GM10266 (cell line): ENCODE measurements around the gene MED28.

Source experiments
- DNase-seq: peaks from one replicate; pipeline ENCODE4 v3.0.0; 2012; ENCODE audit errors: extremely low spot score
- TF ChIP-seq, protein P1 (sequence below): IDR thresholded peaks from 2 replicates; pipeline ENCODE4 v1.5.1; 2012; ENCODE audit warnings: mild to moderate bottlenecking, low read depth; ENCODE audit not compliant: control insufficient read depth, insufficient read depth; ENCODE audit errors: missing control alignments

Gene MED28

DNA sequence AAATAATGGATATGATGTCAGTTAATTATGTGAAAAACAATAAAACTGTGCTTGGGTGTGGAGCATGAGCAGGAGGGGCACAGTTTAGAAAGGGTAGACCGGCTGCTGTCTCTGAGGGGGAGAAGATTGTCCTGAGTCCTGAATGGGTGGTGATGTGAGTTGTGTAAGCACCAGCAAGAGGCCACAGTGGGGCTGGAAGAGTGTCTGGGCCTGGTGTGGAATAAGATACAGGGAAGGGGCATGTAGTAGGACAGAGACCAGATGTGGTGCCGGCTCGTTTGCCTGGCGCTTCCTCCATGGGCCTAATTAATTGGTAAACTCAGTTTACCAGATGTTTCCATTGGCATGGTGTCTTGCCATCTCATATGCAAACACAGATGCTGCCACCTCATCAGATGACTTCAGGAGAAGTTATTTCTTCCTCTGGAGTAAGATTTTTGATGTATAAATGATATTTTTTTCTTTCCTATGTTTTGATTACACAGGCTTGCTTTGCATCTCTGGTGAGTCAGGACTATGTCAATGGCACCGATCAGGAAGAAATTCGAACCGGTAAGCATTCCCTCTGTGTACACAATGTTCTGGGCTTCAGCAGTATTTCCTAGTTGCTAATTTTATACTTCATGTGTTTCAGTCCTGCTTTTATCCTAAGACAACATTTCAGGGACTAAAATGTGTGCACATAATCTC, 5.1 kb downstream of the MED28 start:
- TF ChIP-seq, protein P1, sequence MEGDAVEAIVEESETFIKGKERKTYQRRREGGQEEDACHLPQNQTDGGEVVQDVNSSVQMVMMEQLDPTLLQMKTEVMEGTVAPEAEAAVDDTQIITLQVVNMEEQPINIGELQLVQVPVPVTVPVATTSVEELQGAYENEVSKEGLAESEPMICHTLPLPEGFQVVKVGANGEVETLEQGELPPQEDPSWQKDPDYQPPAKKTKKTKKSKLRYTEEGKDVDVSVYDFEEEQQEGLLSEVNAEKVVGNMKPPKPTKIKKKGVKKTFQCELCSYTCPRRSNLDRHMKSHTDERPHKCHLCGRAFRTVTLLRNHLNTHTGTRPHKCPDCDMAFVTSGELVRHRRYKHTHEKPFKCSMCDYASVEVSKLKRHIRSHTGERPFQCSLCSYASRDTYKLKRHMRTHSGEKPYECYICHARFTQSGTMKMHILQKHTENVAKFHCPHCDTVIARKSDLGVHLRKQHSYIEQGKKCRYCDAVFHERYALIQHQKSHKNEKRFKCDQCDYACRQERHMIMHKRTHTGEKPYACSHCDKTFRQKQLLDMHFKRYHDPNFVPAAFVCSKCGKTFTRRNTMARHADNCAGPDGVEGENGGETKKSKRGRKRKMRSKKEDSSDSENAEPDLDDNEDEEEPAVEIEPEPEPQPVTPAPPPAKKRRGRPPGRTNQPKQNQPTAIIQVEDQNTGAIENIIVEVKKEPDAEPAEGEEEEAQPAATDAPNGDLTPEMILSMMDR, result no peak

GRCh38 chr4:17623451-17624001, 9.1 kb downstream of the MED28 start:
- no peak for DNase-seq

More for the DNA sequence above, 5.1 kb downstream of the MED28 start:
- DNase-seq, result no peak

GRCh38 chr4:17624821-17625220, 10.4 kb downstream of the MED28 start:
- TF ChIP-seq, protein P1, result no peak
- no peak for DNase-seq

More at GRCh38 chr4:17623451-17624001, 9.1 kb downstream of the MED28 start:
- TF ChIP-seq, protein P1, result no peak

- no peak for DNase-seq
- TF ChIP-seq, protein P1, result no peak
Measured at GRCh38 chr4:17630228-17630627, 15.8 kb downstream of the MED28 start.

GRCh38 chr4:17633600-17633999, 19.2 kb downstream of the MED28 start:
- DNase-seq, result no peak
- TF ChIP-seq, protein P1, result no peak

GRCh38 chr4:17635056-17635455, 20.6 kb downstream of the MED28 start:
- TF ChIP-seq, protein P1, result no peak

DNA sequence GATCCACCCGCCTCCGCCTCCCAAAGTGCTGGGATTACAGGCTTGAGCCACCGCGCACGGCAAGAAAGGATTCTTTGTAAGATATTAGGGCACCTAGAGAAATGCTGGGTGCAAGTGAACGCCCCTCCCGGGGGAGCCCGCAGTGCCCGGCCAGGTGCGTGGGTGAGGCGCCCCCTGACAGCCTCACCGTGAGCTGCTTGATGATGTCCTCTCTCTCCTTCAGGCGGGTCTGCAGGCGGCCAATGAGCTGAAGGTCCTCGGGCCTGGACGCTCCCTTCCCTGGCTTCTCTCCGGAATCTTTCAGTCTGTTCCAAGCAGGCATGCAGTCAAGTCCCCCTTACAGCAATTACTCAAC, 21.9 kb downstream of the MED28 start:
- DNase-seq, result no peak
- TF ChIP-seq, protein P1, result no peak

More at GRCh38 chr4:17635056-17635455, 20.6 kb downstream of the MED28 start:
- no peak for DNase-seq
